GM21367 (cell line): ENCODE results near the gene GAS2L3.
"Not testable (repeated sequence)": the region's sequence is repeated elsewhere in the genome, so short reads cannot be mapped to it uniquely, and the experiment has no call there.

Experiments used
- ATAC-seq: cut with Tn5 transposase; IDR thresholded peaks from one replicate; pipeline ENCODE4 v1.9.1; 2021; ENCODE audit not compliant: unreplicated experiment

Gene GAS2L3

GRCh38 chr12:100573292-100574186 is at the start of gene GAS2L3:
TSS of gene GAS2L3 (plus strand) at chr12:100573684. CDS start at chr12:100594905, 21,221 bp downstream.
- ATAC-seq: peak; percentile 99

GRCh38 chr12:100528034-100528433 is 45.5 kb upstream of the GAS2L3 start:
- no peak for ATAC-seq

GRCh38 chr12:100528471-100529127 is 44.9 kb upstream of the GAS2L3 start:
- no peak for ATAC-seq

- ATAC-seq: no peak
Measured at GRCh38 chr12:100529756-100530350, 43.6 kb upstream of the GAS2L3 start.

GRCh38 chr12:100533376-100533775 is 40.1 kb upstream of the GAS2L3 start:
- no peak for ATAC-seq

- no peak for ATAC-seq
Measured at GRCh38 chr12:100534625-100535227, 38.8 kb upstream of the GAS2L3 start.

GRCh38 chr12:100539202-100539601 is 34.3 kb upstream of the GAS2L3 start:
- no peak for ATAC-seq

GRCh38 chr12:100544165-100544564 is 29.3 kb upstream of the GAS2L3 start:
- ATAC-seq: no peak

GRCh38 chr12:100545092-100545491 is 28.4 kb upstream of the GAS2L3 start:
- no peak for ATAC-seq

- no peak for ATAC-seq
Measured at GRCh38 chr12:100553936-100554335, 19.5 kb upstream of the GAS2L3 start.

GRCh38 chr12:100554608-100555077 is 18.8 kb upstream of the GAS2L3 start:
- no peak for ATAC-seq

GRCh38 chr12:100555722-100556121 is 17.8 kb upstream of the GAS2L3 start:
- no peak for ATAC-seq

- ATAC-seq: no peak
Measured at GRCh38 chr12:100557357-100557756, 16.1 kb upstream of the GAS2L3 start.

GRCh38 chr12:100559261-100559660 is 14.2 kb upstream of the GAS2L3 start:
- ATAC-seq: not testable (repeated sequence)

- no peak for ATAC-seq
Measured at GRCh38 chr12:100564090-100564489, 9.4 kb upstream of the GAS2L3 start.

- no peak for ATAC-seq
Measured at GRCh38 chr12:100564905-100565467, 8.5 kb upstream of the GAS2L3 start.

GRCh38 chr12:100565987-100566545 is 7.4 kb upstream of the GAS2L3 start:
- ATAC-seq: no peak

- ATAC-seq: peak; percentile 99
Measured at GRCh38 chr12:100566887-100567637, 6.4 kb upstream of the GAS2L3 start.

- no peak for ATAC-seq
Measured at GRCh38 chr12:100567945-100568344, 5.5 kb upstream of the GAS2L3 start.

- no peak for ATAC-seq
Measured at GRCh38 chr12:100572184-100572583, 1.3 kb upstream of the GAS2L3 start.
